Bone marrow (tissue), 2 donors: Measurements from ENCODE around the gene NPR1.

Source experiments
- DNase-seq, 2 donors: peaks; one replicate each; lab custom pipeline; 2025; lab: John Stamatoyannopoulos, UW

NPR1 gene

GRCh38 chr1:153727463-153728304 is 49.2 kb downstream of the NPR1 start, which contains the start of gene INTS3:
INTS3 (plus strand) TSS chr1:153728050; CDS start chr1:153728635, 585 bp downstream.
- DNase-seq = peak; percentile 89 to 99

- DNase-seq = no peak
Observed at GRCh38 chr1:153728305-153729066, 50.0 kb downstream of the NPR1 start.

GRCh38 chr1:153730468-153730988 is 52.0 kb downstream of the NPR1 start:
- DNase-seq = no peak

GRCh38 chr1:153733970-153734369 is 55.5 kb downstream of the NPR1 start:
- no peak for DNase-seq

GRCh38 chr1:153734396-153735089 is 56.1 kb downstream of the NPR1 start:
- no peak for DNase-seq

GRCh38 chr1:153735090-153735420 is 56.6 kb downstream of the NPR1 start:
- no peak for DNase-seq

- no peak for DNase-seq
Observed at GRCh38 chr1:153741986-153742385, 63.5 kb downstream of the NPR1 start.

- no peak for DNase-seq
Observed at GRCh38 chr1:153742411-153743142, 64.1 kb downstream of the NPR1 start.
